ENCODE data around the gene RDX. TPM values are rescaled to one million over a fixed set of nuclear protein-coding genes. Genes with fewer than 3 reads are reported as not detected.

RDX gene
- total and polyA plus RNA-seq, 9 of the 15 experiments (the other 6 are each of a cell fraction or from before 2014, with no cell fraction given): 35.6 to 62.1 (median 54.3) TPM

- TF ChIP-seq ZNF143 (CRISPR knock-in tag; IDR thresholded peaks at IDR 0.05): no peak
- TF ChIP-seq ELF2 (CRISPR knock-in tag; IDR thresholded peaks at IDR 0.05): no peak
- no peak for TF ChIP-seq MCM7 (IDR thresholded peaks at IDR 0.05)
- TF ChIP-seq ZNF655 (CRISPR knock-in tag; IDR thresholded peaks at IDR 0.05): no peak
- no peak for TF ChIP-seq LCOR (CRISPR knock-in tag; IDR thresholded peaks at IDR 0.05)
Measured at GRCh38 chr11:110305169-110306018, 9.0 kb upstream of the RDX start (continued).

GRCh38 chr11:110303414-110303826 is 7.0 kb upstream of the RDX start:
- Histone ChIP-seq H3K9ac (ENCODE audit: insufficient read depth in 1 of 2, low read depth in 2 of 2, low read length in 2 of 2) (no peak overlapping the region), H3K4me3 (no peak overlapping the region), H3K9me3 (replicated peaks; ENCODE audit: control insufficient read depth, insufficient read depth, low read depth, low read length) (no peaks in the 10 kb centered on the region), H3K9me1 (ENCODE audit: control insufficient read depth, insufficient read depth, low read length) (no peaks in the 10 kb centered on the region), H3K4me1 (replicated peaks in 1 of 2; ENCODE audit: control insufficient read depth in 2 of 2, insufficient read depth in 2 of 2, low read length in 2 of 2) (no peaks in the 10 kb centered on the region; a peak in 1 of 5 replicates), H3K4me2 (ENCODE audit: insufficient read depth, low read length) (no peak overlapping the region), H3K27ac (ENCODE audit: extremely low read depth, low read depth, low read length) (no peak overlapping the region), H3K27me3 (ENCODE audit: control insufficient read depth in 2 of 2, insufficient read depth in 2 of 2, low read length in 2 of 2) (peaks cover 0 to 4% of the 10 kb centered on the region in 2 experiments; a peak in 1 of 5 replicates), H3K79me2 (ENCODE audit: control insufficient read depth, insufficient read depth, low read length) (no peaks in the 10 kb centered on the region), H2AFZ (ENCODE audit: low read depth, low read length) (no peak overlapping the region), H4K20me1 (replicated peaks; ENCODE audit: control insufficient read depth, insufficient read depth, low read length) (no peaks in the 10 kb centered on the region), H3K36me3 (ENCODE audit: control insufficient read depth, insufficient read depth, low read length) (no peaks in the 10 kb centered on the region)
- intact Hi-C loops (cut with micrococcal nuclease): no loop called here
- in situ Hi-C loops (cut with MboI): no loop called here
- BruUV-seq (replicated peaks): no TSS peak
- TF ChIP-seq PHB (CRISPR knock-in tag; IDR thresholded peaks at IDR 0.05): no peak
- TF ChIP-seq FOXO4 (CRISPR knock-in tag; IDR thresholded peaks at IDR 0.05): no peak
- no peak for TF ChIP-seq ZNF436 (CRISPR knock-in tag; IDR thresholded peaks at IDR 0.05)
- no peak for DNase-seq (ENCODE audit: extremely low read depth in 1 of 4, low spot score in 3 of 4)
- POLR2A ChIA-PET: no interaction called here
- no peak for ATAC-seq
- FAIRE-seq: no peak
- 32% methylated on average over 5 of the region's 5 CpGs for WGBS (ENCODE audit: insufficient coverage, low coverage, missing lambda C conversion rate)
- CTCF ChIA-PET (ENCODE audit: low intra/inter-chr PET ratio): no interaction called here

Data from K562 (cell line).